ENCODE data around the gene POFUT2. TPM values are rescaled to one million over a fixed set of nuclear protein-coding genes. Genes with fewer than 3 reads are reported as not detected.

The POFUT2 gene, protein sequence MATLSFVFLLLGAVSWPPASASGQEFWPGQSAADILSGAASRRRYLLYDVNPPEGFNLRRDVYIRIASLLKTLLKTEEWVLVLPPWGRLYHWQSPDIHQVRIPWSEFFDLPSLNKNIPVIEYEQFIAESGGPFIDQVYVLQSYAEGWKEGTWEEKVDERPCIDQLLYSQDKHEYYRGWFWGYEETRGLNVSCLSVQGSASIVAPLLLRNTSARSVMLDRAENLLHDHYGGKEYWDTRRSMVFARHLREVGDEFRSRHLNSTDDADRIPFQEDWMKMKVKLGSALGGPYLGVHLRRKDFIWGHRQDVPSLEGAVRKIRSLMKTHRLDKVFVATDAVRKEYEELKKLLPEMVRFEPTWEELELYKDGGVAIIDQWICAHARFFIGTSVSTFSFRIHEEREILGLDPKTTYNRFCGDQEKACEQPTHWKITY
- total RNA-seq: 10 to 100 TPM; 12.7 to 20.4 (median 16.3) TPM
- polyA plus RNA-seq: 10 to 100 TPM; 18.9 to 20.6 TPM
- long read RNA-seq, donor 1, transcript POFUT2-203 (9 exons, 2,871 nt): major isoform, 5 of 15 reads
- long read RNA-seq, donor 1, partial matches to known transcripts: 4 of 15 reads
- long read RNA-seq, donor 1, other reads (novel, unspliced or antisense): 6 of 15 reads
- long read RNA-seq, donor 2, partial matches to known transcripts: 3 of 20 reads
- long read RNA-seq, donor 2, other reads (novel, unspliced or antisense): 11 of 20 reads
- long read RNA-seq, donor 3, partial matches to known transcripts: 1 of 6 reads
- long read RNA-seq, donor 3, other reads (novel, unspliced or antisense): 3 of 6 reads

DNA sequence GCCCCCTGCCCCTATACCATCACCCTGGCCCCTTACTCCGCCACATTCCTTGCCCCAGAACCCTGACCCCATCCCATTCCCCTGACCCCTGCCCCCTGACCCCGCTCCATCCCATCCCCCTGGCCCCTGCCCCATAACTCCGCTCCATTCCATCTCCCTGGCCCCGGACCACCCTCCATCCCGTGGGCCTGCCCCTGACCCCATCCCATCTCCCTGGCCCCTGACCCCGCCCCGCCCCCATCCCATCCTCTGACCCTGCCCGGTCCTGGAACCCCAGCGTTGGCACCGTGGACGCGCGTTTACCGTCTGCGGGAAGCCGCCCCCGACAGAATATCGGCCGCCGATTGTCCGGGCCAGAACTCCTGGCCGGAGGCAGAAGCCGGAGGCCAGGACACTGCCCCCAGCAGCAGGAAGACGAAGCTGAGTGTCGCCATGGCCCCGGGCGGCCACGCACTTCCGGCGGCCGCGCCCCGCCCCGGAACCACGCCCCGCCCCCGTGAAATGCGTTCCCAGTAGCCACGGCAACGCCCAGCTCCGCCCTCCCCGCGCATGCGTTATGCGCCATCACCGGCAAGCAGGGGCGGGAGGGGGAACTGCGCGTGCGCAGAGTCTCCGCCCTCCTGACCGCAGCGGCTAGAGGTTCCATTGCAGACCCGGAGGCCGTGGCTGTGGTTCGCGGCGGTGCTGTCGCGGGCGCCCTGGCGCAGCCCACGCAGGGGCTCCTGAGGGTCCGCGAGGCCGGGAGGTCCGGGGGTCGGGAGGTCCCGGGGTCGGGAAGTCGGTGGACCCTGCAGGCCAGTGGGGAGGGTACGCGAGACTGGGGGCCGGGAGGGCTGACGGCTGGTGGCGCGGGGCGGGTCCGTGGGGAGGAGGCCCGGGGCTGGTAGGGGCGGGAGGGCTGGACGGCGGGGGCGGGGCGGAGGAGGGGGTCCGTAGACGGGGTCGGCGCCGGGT, at the start of gene POFUT2:
POFUT2 (minus strand) TSS at position 458 of the 954 bp plus-strand sequence; CDS start at position 434, 24 bp downstream.
- ATAC-seq (peak; percentile 89 to 93 (median 92)), DNase-seq (peak; percentile 97 to 99)
- TF ChIP-seq, protein P1, sequence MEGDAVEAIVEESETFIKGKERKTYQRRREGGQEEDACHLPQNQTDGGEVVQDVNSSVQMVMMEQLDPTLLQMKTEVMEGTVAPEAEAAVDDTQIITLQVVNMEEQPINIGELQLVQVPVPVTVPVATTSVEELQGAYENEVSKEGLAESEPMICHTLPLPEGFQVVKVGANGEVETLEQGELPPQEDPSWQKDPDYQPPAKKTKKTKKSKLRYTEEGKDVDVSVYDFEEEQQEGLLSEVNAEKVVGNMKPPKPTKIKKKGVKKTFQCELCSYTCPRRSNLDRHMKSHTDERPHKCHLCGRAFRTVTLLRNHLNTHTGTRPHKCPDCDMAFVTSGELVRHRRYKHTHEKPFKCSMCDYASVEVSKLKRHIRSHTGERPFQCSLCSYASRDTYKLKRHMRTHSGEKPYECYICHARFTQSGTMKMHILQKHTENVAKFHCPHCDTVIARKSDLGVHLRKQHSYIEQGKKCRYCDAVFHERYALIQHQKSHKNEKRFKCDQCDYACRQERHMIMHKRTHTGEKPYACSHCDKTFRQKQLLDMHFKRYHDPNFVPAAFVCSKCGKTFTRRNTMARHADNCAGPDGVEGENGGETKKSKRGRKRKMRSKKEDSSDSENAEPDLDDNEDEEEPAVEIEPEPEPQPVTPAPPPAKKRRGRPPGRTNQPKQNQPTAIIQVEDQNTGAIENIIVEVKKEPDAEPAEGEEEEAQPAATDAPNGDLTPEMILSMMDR (IDR thresholded peaks at IDR 0.05): peak in 1 of 9 donors; percentile 3
- Histone ChIP-seq H3K27me3 (no peaks in the 10 kb centered on the region), H3K27ac (peak within 1 kb of the TSS in 9 of 10 donors; percentile 35 to 90 (median 81)), H3K4me3 (peak within 1 kb of the TSS; percentile 41 to 77 (median 68)), H3K9me3 (no peaks in the 10 kb centered on the region), H3K4me1 (peaks cover 16 to 40% (median 28%) of the 10 kb centered on the region in 9 donors), H3K36me3 (peaks cover 0 to 34% (median 19%) of the 10 kb centered on the region in 9 donors)
- WGBS, 2 donors: 1% methylated on average over 80 to 89 of the region's 90 CpGs
- intact Hi-C loops (cut with DNase I): loop anchor here in 3 of 10 donors (10.0 kb wide), 2 partner anchors 143 to 333 kb away; no protein-coding TSS in a partner anchor

DNA sequence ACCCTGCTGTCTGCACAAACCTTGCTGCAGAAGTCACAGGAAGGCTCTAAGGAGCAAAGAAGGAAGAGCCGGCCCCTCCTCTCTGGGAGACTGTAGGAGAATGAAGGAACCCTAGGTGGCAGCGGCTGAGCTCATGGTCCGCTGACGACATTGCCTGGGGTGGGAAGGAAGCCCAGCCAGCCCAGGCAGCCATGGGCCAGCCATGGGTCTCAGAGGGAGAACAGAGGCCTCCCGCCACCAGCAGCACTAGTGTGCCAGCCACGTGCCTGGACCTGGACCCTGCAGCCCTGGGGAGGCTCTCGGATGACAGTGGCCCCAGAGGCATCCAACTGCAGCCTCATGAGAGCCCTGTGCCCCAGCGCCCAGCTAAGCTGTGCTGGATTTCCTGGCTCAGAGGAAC, 49.2 kb upstream of the POFUT2 start:
- H3K4me1 ChIP-seq: peaks cover 0 to 18% (median 0%) of the 10 kb centered on the region in 9 donors
- TF ChIP-seq, protein P1 (IDR thresholded peaks at IDR 0.05): no peak
- DNase-seq (peak in 1 of 2 donors; percentile 43), ATAC-seq (peak in 6 of 8 donors; percentile 20 to 48 (median 36))
- H3K36me3 ChIP-seq: no peaks in the 10 kb centered on the region
- H3K27ac ChIP-seq: no peak overlapping the region
- WGBS, 2 donors: 59 to 68% methylated on average over 8 of the region's 8 CpGs
- H3K4me3 ChIP-seq: no peak overlapping the region
- no peaks in the 10 kb centered on the region for H3K9me3 ChIP-seq
- intact Hi-C loops (cut with DNase I): no loop called here
- H3K27me3 ChIP-seq: no peaks in the 10 kb centered on the region

DNA sequence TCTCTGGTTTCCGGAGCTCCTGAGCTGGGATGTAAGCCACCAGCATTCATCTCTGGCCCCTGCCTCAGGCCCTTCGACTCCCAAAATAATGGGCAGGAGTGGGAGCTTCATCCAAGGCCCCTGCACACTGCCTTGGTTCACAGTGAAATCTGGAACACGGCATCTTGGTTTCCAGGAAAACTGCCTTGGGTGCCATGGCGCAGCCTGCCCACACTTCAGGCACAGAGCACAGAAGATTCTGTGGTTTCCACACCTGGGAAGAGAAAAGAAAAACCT, 48.8 kb upstream of the POFUT2 start:
- Histone ChIP-seq H3K4me3 (no peak overlapping the region), H3K9me3 (no peaks in the 10 kb centered on the region), H3K27ac (no peak overlapping the region), H3K4me1 (peaks cover 0 to 14% (median 0%) of the 10 kb centered on the region in 9 donors), H3K27me3 (no peaks in the 10 kb centered on the region), H3K36me3 (no peaks in the 10 kb centered on the region)
- ATAC-seq (no peak), DNase-seq (no peak)
- intact Hi-C loops (cut with DNase I): no loop called here
- 95 to 97% methylated on average over 4 of the region's 4 CpGs for WGBS, 2 donors
- TF ChIP-seq, protein P1 (IDR thresholded peaks at IDR 0.05): no peak
